ENCODE data around the gene DEFB113. TPM values are rescaled to one million over a fixed set of nuclear protein-coding genes. Genes with fewer than 3 reads are reported as not detected.

The DEFB113 gene
- total and polyA plus RNA-seq, 10 of the 15 experiments (the other 5 are each of a cell fraction or from before 2014, with no cell fraction given): not detected

DNA sequence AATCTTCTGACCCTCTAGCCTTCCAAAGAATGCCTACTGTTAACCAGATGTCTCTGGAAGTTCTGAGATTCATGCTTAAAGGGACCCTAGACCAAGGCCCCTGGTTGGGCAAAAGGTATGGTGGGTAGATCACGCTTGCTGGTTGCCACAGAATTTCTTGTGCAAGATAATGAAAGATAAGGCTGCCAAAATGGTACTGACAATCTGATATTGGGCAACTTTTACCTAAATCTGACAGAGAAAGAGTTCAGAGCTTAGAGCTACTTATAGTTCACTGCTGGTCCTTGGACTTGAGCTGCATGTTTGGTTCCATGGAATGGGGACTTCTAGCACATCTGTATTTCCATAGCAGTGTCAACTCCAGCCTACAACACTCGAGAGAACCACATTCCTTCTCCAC, 17.5 kb downstream of the DEFB113 start (continued):
- TF ChIP-seq, protein P1, sequence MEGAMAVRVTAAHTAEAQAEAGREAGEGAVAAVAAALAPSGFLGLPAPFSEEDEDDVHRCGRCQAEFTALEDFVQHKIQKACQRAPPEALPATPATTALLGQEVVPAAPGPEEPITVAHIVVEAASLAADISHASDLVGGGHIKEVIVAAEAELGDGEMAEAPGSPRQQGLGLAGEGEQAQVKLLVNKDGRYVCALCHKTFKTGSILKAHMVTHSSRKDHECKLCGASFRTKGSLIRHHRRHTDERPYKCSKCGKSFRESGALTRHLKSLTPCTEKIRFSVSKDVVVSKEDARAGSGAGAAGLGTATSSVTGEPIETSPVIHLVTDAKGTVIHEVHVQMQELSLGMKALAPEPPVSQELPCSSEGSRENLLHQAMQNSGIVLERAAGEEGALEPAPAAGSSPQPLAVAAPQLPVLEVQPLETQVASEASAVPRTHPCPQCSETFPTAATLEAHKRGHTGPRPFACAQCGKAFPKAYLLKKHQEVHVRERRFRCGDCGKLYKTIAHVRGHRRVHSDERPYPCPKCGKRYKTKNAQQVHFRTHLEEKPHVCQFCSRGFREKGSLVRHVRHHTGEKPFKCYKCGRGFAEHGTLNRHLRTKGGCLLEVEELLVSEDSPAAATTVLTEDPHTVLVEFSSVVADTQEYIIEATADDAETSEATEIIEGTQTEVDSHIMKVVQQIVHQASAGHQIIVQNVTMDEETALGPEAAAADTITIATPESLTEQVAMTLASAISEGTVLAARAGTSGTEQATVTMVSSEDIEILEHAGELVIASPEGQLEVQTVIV (IDR thresholded peaks at IDR 0.05; ENCODE audit: borderline replicate concordance, partially characterized antibody): no peak
- no peak for TF ChIP-seq NFIC (IDR thresholded peaks at IDR 0.05; ENCODE audit: low read depth, low read length)

DNA sequence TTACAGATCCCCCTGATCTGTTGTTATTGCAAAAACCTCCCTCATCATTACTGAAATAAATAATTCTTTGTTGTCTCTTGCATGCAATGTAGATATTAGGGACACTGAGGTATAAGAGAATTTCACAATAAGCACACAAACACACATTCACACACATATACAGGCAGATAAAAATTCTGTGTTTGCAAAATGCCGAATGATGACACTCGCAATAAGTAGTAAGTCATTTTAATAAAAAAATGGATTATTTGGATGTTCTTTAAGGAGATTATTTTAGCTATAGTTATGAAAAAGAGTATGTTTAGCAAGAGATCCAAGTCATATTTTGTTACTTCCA, 19.0 kb downstream of the DEFB113 start:
- Histone ChIP-seq H3K79me2 (ENCODE audit: control insufficient read depth, insufficient read depth, low read length) (no peaks in the 10 kb centered on the region), H3K9ac (ENCODE audit: control insufficient read depth, insufficient read depth, low read length) (no peak overlapping the region), H3K4me1 (ENCODE audit: control insufficient read depth, insufficient read depth, low read length) (no peaks in the 10 kb centered on the region), H3K4me2 (ENCODE audit: control insufficient read depth, insufficient read depth) (no peak overlapping the region), H4K20me1 (ENCODE audit: control insufficient read depth, insufficient read depth) (no peaks in the 10 kb centered on the region), H3K36me3 (ENCODE audit: control insufficient read depth in 2 of 2, insufficient read depth in 2 of 2, low read length in 1 of 2) (no peaks in the 10 kb centered on the region), H3K27ac (ENCODE audit: control insufficient read depth, insufficient read depth) (no peak overlapping the region), H3K27me3 (replicated peaks in 1 of 2; ENCODE audit: control insufficient read depth in 2 of 2, insufficient read depth in 2 of 2, low read length in 1 of 2) (no peaks in the 10 kb centered on the region), H2AFZ (ENCODE audit: control insufficient read depth, low read depth, low read length) (no peak overlapping the region), H3K4me3 (no peak overlapping the region), H3K9me3 (replicated peaks; ENCODE audit: control insufficient read depth, insufficient read depth, low read length) (no peaks in the 10 kb centered on the region)
- WGBS (ENCODE audit: insufficient coverage, insufficient replicate concordance, low lambda C conversion rate, missing lambda C conversion rate): 95% methylated on average over 2 of the region's 2 CpGs
- BruUV-seq (replicated peaks): no TSS peak
- ChIA-PET CTCF (interaction anchor here (1.4 kb wide), 1 partner anchor 9 kb away, joined by 3 read pairs; no protein-coding TSS in a partner anchor), SMC1A (ENCODE audit: uncharacterized antibody, unreplicated experiment) (no interaction called here), RAD21 (ENCODE audit: unreplicated experiment) (no interaction called here), POLR2A (no interaction called here)
- FAIRE-seq: no peak
- in situ Hi-C loops (cut with MboI): no loop called here
- no peak for DNase-seq (ENCODE audit: low read depth, low spot score)
- intact Hi-C loops (cut with micrococcal nuclease; ENCODE audit: unreplicated experiment): no loop called here
- ATAC-seq: no peak
- TF ChIP-seq, protein P2, sequence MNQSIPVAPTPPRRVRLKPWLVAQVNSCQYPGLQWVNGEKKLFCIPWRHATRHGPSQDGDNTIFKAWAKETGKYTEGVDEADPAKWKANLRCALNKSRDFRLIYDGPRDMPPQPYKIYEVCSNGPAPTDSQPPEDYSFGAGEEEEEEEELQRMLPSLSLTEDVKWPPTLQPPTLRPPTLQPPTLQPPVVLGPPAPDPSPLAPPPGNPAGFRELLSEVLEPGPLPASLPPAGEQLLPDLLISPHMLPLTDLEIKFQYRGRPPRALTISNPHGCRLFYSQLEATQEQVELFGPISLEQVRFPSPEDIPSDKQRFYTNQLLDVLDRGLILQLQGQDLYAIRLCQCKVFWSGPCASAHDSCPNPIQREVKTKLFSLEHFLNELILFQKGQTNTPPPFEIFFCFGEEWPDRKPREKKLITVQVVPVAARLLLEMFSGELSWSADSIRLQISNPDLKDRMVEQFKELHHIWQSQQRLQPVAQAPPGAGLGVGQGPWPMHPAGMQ (IDR thresholded peaks at IDR 0.05; ENCODE audit: borderline replicate concordance): no peak
- TF ChIP-seq BACH1 (IDR thresholded peaks at IDR 0.05; ENCODE audit: borderline replicate concordance) (no peak), BMI1 (IDR thresholded peaks at IDR 0.05; ENCODE audit: borderline replicate concordance) (no peak), EZH2 (IDR thresholded peaks at IDR 0.05; ENCODE audit: borderline replicate concordance, control insufficient read depth, low read depth, low read length) (no peak), RB1 (IDR thresholded peaks at IDR 0.05; ENCODE audit: borderline replicate concordance) (no peak), NFXL1 (IDR thresholded peaks at IDR 0.05; ENCODE audit: borderline replicate concordance) (no peak), HDGF (IDR thresholded peaks at IDR 0.05) (no peak), NR2F1 (conservative IDR thresholded peaks at IDR 0.05) (no peak), CHD4 (IDR thresholded peaks at IDR 0.05) (no peak), POLR2AphosphoS5 (IDR thresholded peaks at IDR 0.05; ENCODE audit: low read length) (no peak)
- TF ChIP-seq, protein P3, sequence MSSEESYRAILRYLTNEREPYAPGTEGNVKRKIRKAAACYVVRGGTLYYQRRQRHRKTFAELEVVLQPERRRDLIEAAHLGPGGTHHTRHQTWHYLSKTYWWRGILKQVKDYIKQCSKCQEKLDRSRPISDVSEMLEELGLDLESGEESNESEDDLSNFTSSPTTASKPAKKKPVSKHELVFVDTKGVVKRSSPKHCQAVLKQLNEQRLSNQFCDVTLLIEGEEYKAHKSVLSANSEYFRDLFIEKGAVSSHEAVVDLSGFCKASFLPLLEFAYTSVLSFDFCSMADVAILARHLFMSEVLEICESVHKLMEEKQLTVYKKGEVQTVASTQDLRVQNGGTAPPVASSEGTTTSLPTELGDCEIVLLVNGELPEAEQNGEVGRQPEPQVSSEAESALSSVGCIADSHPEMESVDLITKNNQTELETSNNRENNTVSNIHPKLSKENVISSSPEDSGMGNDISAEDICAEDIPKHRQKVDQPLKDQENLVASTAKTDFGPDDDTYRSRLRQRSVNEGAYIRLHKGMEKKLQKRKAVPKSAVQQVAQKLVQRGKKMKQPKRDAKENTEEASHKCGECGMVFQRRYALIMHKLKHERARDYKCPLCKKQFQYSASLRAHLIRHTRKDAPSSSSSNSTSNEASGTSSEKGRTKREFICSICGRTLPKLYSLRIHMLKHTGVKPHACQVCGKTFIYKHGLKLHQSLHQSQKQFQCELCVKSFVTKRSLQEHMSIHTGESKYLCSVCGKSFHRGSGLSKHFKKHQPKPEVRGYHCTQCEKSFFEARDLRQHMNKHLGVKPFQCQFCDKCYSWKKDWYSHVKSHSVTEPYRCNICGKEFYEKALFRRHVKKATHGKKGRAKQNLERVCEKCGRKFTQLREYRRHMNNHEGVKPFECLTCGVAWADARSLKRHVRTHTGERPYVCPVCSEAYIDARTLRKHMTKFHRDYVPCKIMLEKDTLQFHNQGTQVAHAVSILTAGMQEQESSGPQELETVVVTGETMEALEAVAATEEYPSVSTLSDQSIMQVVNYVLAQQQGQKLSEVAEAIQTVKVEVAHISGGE (CRISPR knock-in tag; IDR thresholded peaks at IDR 0.05): no peak
- TF ChIP-seq, protein P4, sequence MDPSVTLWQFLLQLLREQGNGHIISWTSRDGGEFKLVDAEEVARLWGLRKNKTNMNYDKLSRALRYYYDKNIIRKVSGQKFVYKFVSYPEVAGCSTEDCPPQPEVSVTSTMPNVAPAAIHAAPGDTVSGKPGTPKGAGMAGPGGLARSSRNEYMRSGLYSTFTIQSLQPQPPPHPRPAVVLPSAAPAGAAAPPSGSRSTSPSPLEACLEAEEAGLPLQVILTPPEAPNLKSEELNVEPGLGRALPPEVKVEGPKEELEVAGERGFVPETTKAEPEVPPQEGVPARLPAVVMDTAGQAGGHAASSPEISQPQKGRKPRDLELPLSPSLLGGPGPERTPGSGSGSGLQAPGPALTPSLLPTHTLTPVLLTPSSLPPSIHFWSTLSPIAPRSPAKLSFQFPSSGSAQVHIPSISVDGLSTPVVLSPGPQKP (IDR thresholded peaks at IDR 0.05; ENCODE audit: low read depth, low read length): no peak

All from GM12878 (cell line).